Fibroblast of pulmonary artery (primary cell): ENCODE results near the gene THRAP3.

Experiments
- DNase-seq: peaks from one replicate; pipeline ENCODE4 v3.0.0-alpha.2; 2010; ENCODE audit warnings: low read depth
- H3K4me3 ChIP-seq: replicated peaks from 2 replicates; pipeline ENCODE4 v1.5.1; 2011; ENCODE audit warnings: low read depth, mild to moderate bottlenecking, control low read depth, low read length, moderate library complexity
- TF ChIP-seq, protein P1 (sequence below): IDR thresholded peaks from 2 replicates; pipeline ENCODE4 v1.5.1; 2011; ENCODE audit warnings: mild to moderate bottlenecking, control low read depth, low read length, inconsistent platforms; ENCODE audit errors: missing control alignments

THRAP3 gene

DNA sequence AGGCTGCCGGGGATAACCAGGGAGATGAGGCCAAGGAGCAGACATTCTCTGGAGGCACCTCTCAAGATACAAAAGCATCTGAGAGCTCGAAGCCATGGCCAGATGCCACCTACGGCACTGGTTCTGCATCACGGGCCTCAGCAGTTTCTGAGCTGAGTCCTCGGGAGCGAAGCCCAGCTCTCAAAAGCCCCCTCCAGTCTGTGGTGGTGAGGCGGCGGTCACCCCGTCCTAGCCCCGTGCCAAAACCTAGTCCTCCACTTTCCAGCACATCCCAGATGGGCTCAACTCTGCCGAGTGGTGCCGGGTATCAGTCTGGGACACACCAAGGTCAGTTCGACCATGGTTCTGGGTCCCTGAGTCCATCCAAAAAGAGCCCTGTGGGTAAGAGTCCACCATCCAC lies 62.6 kb downstream of the THRAP3 start:
- H3K4me3 ChIP-seq = no peak overlapping the region
- no peak for DNase-seq
- TF ChIP-seq, protein P1, sequence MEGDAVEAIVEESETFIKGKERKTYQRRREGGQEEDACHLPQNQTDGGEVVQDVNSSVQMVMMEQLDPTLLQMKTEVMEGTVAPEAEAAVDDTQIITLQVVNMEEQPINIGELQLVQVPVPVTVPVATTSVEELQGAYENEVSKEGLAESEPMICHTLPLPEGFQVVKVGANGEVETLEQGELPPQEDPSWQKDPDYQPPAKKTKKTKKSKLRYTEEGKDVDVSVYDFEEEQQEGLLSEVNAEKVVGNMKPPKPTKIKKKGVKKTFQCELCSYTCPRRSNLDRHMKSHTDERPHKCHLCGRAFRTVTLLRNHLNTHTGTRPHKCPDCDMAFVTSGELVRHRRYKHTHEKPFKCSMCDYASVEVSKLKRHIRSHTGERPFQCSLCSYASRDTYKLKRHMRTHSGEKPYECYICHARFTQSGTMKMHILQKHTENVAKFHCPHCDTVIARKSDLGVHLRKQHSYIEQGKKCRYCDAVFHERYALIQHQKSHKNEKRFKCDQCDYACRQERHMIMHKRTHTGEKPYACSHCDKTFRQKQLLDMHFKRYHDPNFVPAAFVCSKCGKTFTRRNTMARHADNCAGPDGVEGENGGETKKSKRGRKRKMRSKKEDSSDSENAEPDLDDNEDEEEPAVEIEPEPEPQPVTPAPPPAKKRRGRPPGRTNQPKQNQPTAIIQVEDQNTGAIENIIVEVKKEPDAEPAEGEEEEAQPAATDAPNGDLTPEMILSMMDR = no peak

GRCh38 chr1:36287595-36287994 lies 63.4 kb downstream of the THRAP3 start:
- DNase-seq = no peak
- TF ChIP-seq, protein P1 = no peak
- no peak overlapping the region for H3K4me3 ChIP-seq

DNA sequence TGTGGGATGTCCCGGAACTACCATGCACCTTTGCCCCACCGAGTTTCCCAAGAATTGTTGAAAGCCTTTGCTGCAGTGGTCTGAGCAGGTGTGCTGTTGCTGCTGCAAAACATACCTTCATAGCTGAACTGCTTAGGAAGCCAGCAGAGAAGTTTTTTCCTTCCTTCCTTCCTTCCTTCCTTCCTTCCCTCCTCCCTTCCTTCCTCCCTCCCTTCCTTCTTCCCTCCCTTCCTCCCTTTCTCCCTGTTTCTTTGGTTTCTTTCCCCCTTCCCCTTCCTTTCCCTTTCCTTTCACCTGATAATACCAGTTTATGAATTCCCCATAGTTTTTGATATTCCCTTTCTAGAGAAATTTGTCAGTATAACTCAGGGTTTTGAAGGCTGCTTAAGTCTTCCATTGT lies 71.1 kb downstream of the THRAP3 start:
- DNase-seq = no peak
- TF ChIP-seq, protein P1 = no peak
- no peak overlapping the region for H3K4me3 ChIP-seq

- DNase-seq = no peak
- TF ChIP-seq, protein P1 = no peak
Observed at GRCh38 chr1:36297062-36297461, 72.8 kb downstream of the THRAP3 start.

DNA sequence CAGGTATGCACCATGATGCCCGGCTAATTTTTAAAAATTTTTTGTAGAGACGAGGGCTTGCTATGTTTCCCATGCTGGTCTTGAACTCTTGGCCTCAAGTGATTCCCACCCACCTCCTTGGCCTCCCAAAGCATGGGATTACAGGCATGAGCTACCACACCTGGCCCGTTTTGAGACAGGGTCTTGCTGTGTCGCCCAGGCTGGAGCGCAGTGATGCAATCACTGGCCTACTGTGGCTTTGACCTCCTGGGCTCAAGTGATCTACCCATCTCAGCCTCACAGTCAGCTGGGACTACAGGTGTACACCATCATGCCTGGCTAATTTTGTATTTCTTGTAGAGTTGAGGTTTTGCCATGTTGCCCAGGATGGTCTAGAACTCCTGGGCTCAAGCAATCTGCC lies 74.4 kb downstream of the THRAP3 start:
- H3K4me3 ChIP-seq = no peak overlapping the region
- TF ChIP-seq, protein P1 = no peak
- DNase-seq = no peak

More at GRCh38 chr1:36297062-36297461, 72.8 kb downstream of the THRAP3 start:
- no peak overlapping the region for H3K4me3 ChIP-seq

DNA sequence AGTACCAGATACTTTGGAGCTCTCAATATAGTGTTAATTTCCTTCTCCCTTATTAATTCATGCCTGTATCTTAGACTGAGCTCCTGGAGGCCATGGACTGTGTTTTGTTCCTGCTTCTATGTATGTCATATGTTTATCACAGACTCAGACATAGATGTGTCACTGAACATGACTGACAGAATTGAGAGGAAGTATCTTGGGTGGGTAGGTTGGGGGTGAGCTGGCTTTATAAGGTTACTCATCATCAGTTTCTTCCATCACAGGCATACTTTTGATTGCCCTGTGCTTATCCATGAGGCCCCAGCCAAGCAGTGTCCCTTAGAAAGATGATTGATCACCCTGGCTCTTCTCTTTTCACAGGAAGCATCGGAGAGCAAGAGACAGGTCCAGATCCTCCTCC lies 76.3 kb downstream of the THRAP3 start:
- TF ChIP-seq, protein P1 = no peak
- H3K4me3 ChIP-seq = no peak overlapping the region
- DNase-seq = no peak

GRCh38 chr1:36301220-36301619 lies 77.0 kb downstream of the THRAP3 start:
- DNase-seq = no peak
- no peak overlapping the region for H3K4me3 ChIP-seq
- TF ChIP-seq, protein P1 = no peak
